GM18511 (cell line): Measurements from ENCODE around the gene RARB.

Experiments used
- ATAC-seq: cut with Tn5 transposase; IDR thresholded peaks from one replicate; pipeline ENCODE4 v1.9.1; 2021; ENCODE audit warnings: mild to moderate bottlenecking, moderate library complexity; ENCODE audit not compliant: unreplicated experiment

The RARB gene

DNA sequence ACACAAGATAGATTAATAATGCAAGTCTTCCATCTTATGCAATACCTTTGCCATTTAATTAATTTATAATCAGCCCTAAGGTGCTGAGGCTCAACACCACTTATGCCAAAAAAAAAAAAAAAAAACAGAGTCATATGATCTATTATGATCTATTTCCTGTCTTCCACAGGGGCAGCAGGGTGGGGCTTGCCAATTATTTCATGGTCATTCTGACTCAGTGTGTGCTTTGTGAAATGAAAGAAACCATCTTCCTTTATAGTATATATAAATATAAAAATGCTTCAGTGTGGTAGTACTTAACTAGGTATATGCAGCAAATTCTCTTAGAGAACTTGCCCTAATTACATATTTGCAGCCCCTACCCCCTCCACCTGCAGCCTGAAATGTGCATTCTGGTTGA is 7.2 kb upstream of the RARB start:
- no peak for ATAC-seq

DNA sequence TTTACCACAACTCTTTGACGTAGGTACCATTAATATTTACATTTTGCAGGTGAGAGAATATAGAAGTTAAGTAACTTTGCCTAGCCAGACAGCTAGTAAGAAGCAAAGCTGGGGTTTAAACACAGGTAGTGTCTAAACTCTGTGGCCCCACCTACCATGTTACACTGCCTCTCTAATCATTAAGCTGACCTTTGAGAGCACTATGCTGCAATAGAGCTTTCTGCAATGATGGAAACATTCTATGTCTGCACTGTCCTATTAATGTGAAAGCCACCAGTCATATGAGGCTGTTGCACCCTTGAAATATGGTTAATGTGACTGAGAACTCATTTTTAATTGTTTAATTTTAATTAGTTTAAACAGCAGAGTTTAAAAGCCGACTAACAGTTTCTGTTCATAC is 6.3 kb upstream of the RARB start:
- no peak for ATAC-seq

DNA sequence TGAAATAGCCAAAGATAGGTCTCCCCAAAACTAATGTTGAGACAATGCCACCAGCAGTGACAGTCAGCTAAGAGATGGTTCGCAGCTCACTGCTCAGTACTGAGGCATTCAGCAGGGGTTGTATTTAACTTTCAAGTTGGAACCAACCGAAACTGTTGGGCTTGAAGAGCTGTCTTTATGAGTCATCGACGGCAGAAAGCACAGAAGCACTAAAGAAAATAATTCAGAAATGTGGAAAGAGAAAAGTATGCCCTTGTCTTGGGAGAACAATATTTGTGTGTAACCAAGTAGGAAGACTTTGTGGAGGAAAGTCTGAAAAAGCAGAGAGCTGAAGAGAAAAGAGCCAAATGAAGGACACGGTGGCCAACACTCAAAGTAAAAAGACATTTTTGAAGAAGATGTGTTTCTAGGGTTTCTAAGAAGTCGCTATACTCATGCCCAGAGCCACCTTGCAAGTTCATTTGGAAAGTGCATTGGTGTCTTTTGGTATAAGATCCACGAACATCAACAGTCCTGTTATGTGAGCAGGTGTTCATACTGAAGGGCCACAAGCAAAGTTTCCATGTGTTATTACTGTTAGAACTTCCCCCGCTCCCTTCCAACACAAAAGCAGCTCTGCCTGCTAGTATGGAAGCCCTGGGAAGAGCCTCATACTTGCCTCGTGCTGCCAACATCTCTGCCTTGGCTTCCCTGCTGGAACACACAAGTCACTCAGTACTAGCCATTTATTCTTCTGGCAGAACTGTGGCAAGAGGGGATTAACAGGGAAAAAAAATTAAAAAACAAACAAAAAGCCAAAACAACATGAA is 4.1 kb upstream of the RARB start:
- no peak for ATAC-seq

DNA sequence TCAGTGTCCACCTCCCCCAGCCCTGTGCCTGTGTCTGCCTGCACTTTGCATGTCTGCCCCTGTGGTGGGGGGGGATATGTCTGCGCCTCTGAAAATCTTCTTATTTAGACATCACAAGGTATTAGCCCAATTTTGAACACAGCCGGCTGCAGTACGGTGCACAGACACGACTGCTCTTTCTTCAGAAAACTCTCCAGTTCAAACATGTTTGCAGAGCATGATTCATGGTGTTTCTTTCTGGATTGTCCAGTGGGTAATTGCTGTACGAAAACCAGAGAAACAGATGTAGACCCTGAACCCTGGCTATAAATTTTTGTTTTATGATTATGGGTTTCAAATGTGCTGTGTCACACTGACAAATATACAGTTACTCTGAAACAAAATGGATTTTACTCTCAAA is 3.4 kb upstream of the RARB start:
- no peak for ATAC-seq

DNA sequence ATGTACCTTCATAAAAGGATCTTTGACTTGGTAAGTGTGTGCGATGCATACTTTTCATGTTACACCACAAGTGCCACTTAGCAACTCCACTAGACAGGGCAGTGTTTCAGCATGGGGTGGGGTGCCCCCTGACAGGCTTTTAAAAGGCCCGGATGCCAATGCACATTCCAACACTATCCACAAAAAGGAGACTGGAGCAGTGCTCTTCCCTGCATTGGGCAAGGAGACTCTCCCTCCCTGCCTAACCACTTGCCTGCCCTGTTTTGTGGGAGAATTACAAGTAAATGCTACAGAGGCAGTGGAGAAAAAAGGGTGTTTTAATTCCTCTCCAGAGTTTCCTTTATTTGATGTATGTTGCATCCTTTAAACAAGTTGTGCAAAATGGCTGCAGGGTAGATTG is 1.7 kb upstream of the RARB start:
- no peak for ATAC-seq

DNA sequence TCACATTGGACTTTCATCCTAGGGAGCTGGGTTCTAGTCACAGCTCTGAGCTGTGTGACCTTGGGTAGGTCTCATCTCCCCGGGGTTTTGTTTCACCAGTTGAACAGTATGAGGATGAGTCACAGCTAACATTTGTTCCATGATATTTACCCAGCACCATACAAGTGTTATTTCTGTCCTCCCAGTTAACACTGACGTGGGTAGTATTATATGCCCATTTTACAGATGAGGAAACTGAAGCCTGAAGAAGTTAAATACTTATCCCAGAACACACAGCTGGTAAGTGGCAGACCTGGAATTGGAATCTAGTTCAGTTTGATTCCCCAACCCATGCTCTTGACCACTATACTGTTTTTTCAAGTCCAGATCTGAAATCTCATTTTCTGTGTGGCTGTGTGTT is 908 bp upstream of the RARB start:
- ATAC-seq, result no peak

DNA sequence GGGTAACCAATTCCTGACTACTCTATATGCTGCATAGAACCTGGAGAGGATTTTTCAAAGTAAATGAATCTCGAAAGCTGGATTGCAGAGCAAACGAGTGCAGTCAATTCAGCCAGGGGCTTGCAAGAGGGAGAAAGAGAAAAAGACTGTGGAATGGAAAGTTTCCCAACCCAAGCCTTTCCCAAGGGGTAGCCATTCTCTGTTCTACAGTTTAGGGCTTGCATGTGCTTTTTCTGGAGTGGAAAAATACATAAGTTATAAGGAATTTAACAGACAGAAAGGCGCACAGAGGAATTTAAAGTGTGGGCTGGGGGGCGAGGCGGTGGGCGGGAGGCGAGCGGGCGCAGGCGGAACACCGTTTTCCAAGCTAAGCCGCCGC is 511 bp upstream of the RARB start:
- ATAC-seq, result no peak

DNA sequence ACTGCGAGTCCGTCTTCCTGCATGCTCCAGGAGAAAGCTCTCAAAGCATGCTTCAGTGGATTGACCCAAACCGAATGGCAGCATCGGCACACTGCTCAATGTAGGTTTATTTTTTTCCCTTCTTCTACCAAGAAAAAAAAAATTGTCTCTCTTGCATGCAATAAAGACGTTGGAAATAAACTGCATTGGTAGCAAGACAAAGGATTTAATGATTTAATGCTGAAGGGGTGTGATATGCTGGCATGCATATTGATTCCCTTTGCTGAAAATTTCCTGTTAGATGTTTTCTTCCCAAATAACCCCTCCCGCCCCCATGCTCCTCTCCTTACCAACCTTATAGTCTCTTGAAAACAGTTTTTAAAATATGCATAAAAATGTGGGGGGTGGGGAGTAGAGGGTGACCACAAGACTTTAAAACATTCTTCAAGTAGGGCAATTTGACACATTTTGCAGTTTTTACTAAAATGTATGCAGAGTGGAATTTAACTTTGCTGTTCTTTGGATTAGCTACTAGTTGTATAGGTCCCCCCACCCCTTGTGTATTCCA is 799 bp downstream of the RARB start:
- no peak for ATAC-seq

DNA sequence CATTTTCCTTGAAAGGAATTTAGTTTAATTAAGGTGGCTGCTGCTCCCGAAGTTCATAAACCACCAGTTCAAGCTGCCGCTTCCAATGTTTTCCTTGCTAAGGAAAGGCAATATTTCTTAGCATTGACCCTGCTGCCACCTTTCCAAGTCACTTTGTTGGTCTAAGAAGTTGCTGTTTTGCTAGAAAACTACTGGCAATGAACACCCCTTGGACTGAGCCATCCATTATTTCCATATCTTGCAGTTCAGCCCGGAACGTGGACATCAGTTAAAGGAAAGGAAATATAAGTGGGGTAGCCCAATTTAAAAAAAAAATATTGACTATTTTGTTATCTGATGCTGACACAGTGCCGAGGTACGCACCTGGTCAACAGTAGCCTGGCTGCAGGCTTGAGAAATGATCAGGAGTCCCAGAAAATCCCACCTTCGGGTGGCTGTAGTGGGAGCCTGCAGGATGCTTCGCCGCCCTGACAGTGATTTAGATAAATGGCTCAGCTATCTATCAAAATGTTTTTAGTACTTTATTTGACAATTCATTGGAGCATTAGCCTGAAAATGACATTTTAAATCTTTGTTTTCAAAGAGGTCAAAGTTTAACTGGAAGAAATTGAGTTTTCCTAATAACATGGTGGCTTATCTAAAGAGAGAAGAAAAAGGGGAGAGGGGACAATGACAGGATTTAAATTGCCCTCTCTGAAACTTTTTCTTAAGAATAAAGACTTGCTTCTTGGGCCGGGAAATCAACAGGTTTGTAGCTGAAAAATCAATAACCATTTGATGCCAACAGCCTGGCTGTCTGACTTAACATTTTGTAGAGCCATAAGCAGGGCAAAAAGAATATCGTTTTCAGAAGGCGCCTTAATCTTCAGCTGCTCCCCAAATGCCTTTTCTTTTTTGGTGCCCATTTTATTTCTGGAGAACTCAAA is 1.6 kb downstream of the RARB start:
- ATAC-seq, result no peak

DNA sequence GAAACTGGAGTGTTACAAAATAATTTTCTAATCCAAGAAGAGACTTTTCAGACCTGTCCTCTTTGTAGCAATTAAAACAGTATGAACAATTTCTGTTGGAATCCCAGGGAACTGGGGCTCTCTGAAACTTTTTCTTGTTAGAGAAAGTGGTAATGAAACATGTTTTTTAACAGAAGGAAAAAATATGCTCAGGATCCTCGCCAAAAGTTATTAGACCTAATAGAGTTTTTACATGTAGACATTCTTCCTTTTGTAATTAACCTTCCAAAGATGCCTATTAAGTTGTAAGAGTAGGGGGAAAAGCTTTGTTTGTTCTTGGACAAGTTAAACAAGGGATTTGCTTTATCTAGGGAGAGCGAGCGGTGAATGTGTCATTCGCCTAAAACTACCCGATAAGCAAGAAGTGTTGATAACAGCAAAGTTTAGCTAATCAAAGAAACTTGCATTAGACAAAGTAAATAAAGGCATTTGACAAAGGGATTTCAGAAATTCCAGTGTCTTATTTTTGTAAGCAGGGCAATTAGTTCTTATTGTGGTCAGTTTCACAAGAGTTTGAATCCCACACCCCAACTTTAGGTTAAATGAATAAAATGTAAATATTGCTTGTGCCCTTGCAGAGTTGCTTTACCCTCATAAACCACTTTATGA is 2.3 kb downstream of the RARB start:
- no peak for ATAC-seq

DNA sequence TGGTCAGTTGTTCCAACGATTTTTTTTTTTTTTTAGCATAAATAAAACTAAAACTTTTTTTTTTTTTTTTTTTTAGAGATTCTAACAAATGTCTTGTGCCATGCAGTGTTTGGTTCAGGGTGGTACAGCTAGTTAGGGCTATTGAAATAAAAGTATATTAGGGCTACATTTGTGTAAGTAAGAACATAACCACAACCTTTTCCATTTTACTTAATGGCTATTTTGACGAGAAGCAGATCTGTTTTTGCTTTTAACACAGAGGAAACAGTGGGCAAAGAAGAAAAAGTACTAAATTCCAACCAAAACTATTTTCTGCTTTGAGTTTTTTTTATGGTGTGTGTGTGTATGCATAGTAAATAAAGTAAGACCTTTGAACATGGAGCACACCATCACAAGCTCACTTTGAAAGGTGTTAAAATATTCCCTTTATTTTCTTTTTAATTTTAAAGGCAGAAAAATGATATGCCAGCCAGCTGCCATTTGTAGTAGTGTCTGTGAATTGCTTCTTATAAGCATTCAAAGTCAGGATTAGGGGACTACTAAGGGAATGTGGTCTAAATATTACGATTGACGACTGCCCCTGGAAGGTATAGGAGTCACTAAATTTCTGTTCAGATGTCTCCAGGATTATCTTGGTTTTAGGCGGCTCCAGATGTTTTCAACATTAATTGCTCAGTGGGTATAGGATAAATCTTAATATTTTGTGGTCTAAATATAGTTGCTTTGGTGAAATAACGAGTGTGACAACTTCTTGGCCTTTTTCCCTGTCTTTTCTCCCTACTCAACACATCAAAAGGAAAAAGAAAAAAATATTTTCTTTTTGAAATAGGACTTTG is 3.1 kb downstream of the RARB start:
- no peak for ATAC-seq

DNA sequence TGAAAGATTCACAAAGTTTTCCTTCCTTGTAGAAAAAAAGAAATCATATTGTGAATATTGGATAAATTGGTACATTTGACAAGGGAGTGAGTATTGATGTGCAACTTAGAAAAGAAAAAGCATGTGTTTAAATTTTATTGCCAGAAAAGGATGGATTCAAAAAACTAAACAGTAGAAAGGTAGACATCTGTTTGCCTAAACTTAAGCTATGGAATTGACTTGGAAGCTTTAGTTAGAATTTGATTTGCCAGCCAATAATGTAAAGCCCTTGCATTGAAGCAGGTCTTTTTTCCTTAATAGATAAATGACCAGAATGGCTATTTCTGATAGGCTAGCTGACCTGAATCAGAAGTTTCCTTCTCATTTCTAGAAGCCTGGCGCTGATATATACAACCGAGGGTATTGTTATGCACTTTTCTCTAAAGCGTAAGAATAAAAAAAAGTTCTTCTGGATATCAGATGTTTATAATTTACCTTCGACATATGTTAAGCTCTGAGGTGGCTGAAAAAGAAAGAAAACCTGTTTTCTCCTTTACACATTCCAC is 4.2 kb downstream of the RARB start:
- ATAC-seq, result no peak

DNA sequence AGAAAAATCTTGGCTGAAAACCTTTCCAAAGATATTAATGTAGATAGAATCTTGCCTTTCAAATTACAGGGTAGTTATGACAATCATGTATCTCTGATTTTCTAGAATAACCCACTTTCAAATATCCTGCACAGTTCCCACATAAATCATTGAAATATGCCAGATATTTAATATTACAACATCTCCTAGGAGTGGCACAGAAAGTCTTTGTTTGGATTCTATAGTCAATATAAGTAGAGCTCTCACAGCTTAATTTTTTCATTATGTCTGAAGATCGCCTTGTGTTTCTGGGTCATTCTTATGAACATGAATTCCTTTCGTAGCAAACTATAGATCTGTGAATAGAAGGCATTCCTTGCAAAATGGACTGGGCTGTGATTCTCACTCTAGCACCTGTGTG is 5.0 kb downstream of the RARB start:
- no peak for ATAC-seq

DNA sequence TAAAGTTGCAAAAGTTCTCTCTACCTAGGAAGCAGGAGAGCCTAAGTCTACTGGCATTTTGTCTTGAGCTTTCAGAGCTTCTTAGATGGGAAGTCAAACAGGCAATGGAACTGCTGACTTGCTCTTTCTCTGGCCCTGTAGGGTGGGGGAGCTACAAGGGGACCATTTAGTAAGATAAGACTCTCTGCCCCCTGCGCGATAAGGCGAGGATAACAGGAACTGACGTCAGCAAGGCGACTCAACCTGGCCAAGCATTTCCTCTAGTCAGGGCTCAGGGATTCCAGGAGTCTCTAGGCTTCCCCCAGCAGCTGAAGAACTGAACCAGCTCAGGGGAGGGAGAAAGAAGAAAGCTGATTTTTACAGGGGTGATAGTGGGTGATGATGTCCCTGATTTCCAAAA is 5.8 kb downstream of the RARB start:
- no peak for ATAC-seq

DNA sequence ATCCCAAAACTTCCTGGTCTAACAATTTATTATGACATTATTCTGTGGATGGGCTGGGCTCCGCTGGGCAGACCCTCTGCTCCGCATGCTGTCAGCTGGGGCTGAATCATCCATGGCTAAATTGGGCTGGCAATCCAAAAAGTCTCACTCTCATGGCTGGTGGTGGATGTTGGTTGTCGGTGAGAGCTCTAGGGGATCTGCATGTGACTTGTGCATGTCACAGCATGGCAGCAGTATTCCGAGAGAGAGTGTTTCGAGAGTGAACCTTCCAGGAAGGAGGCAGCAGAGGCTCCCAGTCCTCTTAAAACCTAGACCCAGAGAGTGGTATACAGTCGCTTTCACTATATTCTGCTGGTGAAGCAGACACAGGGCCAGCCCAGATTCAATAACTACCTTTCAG is 9.9 kb downstream of the RARB start:
- ATAC-seq, result no peak

DNA sequence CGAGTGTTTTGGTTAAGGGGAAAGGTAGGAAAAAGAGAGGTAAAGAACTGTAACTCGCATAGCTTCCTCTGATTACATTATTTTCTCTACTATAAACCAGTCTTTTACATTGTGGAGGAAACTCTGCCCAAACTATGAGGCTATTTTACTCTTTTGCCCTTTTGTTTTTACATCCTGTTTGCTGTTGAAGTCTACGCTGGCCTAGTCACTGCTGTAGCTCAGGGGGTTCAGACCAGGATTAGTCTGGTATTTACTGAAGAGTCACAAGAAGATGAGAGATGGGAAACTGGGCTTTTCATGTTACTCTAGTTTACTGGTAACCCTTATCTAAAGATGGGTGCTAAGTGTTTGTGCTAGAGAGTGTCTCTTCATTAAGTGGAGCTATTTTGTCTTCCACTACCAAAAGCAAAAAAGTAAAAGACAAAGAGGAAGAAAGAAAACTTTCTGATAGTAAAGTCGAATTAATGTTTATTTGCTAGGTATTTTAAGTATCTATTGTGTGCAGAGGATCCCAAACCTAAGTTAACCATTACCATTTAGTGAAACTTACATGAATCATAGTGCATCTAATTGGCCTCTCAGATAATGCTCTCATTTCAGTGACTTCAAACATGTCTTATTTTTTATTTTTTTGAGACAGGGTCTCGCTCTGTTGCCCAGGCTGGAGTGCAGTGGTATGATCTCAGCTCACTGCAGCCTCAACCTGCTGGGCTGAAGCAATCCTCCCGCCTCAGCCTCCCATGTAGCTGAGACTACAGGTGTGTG is 10.9 kb downstream of the RARB start:
- no peak for ATAC-seq

DNA sequence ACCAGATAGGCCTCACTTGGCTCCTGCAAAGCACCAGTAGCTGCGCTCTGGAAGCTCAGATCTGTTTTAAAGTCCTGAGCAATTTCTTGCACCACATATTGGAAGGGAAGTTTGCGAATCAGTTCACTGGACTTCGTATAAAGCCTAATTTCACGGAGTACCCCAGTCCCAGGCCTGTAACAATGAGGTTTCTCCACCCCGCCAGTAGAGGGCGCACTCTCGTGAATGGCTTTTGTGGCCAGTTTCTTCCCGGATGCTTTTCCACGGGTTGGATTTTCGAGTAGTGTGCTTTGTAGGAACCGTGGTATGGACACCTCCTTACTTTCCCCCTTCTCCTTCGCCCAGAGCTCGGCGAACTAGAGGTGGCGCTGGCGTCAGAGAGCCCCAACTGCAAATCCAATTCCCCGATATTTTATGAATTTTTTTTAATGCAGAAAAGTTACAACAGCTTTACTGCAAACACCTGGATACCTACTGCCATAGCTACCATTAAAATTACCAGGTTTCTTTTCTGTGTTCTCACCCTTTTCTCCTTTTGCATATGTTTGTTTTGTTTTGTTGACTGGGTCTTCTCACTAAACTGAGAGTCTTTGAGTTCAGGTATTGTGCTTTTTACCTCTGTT is 13.3 kb downstream of the RARB start:
- no peak for ATAC-seq

DNA sequence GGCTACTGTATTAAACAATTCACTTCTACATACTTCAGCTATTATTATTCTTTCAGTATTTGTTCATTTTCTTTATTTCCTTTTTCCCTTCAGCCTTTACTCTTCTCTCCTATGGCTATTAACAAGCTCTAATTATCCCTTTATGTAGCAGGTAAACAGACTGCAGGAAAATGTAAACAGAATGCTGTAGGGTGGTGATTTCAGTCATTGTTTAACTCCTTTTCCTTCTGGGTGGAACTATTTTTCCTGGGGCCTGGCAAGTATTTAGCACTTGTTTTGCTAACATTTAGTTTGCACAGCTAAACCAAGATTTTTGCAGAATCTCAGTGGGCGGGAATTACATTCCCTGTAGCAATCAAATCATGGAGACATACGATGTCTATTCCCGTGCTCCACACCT is 14.4 kb downstream of the RARB start:
- ATAC-seq, result no peak

DNA sequence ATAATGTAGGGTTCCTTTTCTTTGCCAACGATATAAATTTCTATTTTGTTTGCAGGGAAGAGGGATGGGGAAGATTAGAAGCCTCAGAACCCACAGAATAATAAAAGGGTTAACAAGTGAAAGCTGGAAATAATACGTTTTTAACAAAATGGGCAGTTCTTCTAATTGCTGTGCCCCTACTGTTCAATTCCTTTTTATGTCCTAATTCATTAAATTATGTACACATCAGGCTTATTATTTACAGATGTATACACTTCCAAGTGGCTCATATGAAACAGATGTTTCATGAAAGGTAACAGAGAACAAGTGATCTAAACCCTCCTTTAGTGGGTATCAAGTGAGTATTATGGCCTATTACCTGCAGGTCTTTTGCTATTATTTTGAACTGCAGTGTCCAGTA is 16.2 kb downstream of the RARB start:
- no peak for ATAC-seq
